HG02610 (cell line): ENCODE data around the gene HOTAIR.

Experiments used
- ATAC-seq: cut with Tn5 transposase; IDR thresholded peaks from one replicate; pipeline ENCODE4 v1.9.1; 2021; ENCODE audit warnings: mild to moderate bottlenecking, moderate library complexity; ENCODE audit not compliant: unreplicated experiment

Gene HOTAIR

GRCh38 chr12:53963434-53964314 lies 11.1 kb downstream of the HOTAIR start:
- ATAC-seq = no peak

GRCh38 chr12:53963005-53963404 lies 11.7 kb downstream of the HOTAIR start:
- ATAC-seq = no peak

- no peak for ATAC-seq
These were observed 13.6 kb downstream of the HOTAIR start for GRCh38 chr12:53961025-53961761.

GRCh38 chr12:53960187-53961024 lies 14.3 kb downstream of the HOTAIR start:
- ATAC-seq = no peak

- no peak for ATAC-seq
These were observed 15.4 kb downstream of the HOTAIR start for GRCh38 chr12:53959314-53959713.

- ATAC-seq = no peak
These were observed 16.6 kb downstream of the HOTAIR start for GRCh38 chr12:53958128-53958527.

- ATAC-seq = no peak
These were observed 17.7 kb downstream of the HOTAIR start for GRCh38 chr12:53956914-53957536.

GRCh38 chr12:53956251-53956887 lies 18.4 kb downstream of the HOTAIR start:
- no peak for ATAC-seq

- no peak for ATAC-seq
These were observed 18.9 kb downstream of the HOTAIR start for GRCh38 chr12:53955776-53956250.

- ATAC-seq = no peak
These were observed 19.5 kb downstream of the HOTAIR start for GRCh38 chr12:53955036-53955775.

- no peak for ATAC-seq
These were observed 20.1 kb downstream of the HOTAIR start, which contains the start of gene HOXC12 for GRCh38 chr12:53954694-53955035. Gene HOXC12 (plus strand): TSS chr12:53954903. CDS start chr12:53954930, 27 bp downstream.

GRCh38 chr12:53953831-53954693 lies 20.7 kb downstream of the HOTAIR start:
- no peak for ATAC-seq

- no peak for ATAC-seq
These were observed 21.7 kb downstream of the HOTAIR start for GRCh38 chr12:53952871-53953734.

GRCh38 chr12:53952335-53952694 lies 22.4 kb downstream of the HOTAIR start:
- no peak for ATAC-seq

GRCh38 chr12:53951577-53952334 lies 23.0 kb downstream of the HOTAIR start:
- no peak for ATAC-seq

GRCh38 chr12:53950789-53951576 lies 23.8 kb downstream of the HOTAIR start:
- no peak for ATAC-seq
